RKO (cell line): ENCODE results near the gene RAD9A.

ENCODE experiments used
- DNase-seq: peaks from one replicate; pipeline ENCODE4 v3.0.0-alpha.2; 2016; ENCODE audit warnings: low spot score

The RAD9A gene

GRCh38 chr11:67428052-67429001, 36.5 kb downstream of the RAD9A start, which contains the start of gene RPS6KB2:
RPS6KB2 (plus strand) TSS chr11:67428494; CDS start chr11:67428546, 52 bp downstream.
- peak; percentile 97 for DNase-seq

- peak; percentile 47 for DNase-seq
Observed at GRCh38 chr11:67429038-67429668, 37.4 kb downstream of the RAD9A start.

GRCh38 chr11:67429722-67430121, 37.9 kb downstream of the RAD9A start:
- DNase-seq = no peak

- no peak for DNase-seq
Observed at GRCh38 chr11:67431346-67432249, 39.8 kb downstream of the RAD9A start.

DNA sequence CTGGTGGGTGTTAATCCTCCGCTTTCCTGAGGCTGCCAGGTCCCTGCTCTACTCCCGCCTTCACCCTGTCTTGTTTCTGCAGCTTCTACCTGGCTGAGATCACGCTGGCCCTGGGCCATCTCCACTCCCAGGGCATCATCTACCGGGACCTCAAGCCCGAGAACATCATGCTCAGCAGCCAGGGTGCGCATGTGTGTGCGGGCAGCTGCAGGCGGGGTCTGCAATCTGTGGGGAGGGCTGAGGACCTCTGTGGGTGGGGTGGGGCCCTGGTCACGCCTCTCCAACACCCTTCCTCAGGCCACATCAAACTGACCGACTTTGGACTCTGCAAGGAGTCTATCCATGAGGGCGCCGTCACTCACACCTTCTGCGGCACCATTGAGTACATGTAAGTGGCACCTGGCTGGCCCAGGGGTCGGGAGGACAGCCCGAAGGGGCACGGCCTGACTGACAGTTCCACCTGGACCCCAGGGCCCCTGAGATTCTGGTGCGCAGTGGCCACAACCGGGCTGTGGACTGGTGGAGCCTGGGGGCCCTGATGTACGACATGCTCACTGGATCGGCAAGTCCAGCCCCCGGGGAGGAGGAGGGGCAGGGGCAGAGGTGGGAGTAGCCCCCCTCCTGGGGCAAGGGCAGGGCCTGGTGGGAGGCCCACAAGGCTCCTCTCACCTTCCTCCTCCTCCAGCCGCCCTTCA, 41.0 kb downstream of the RAD9A start:
- no peak for DNase-seq

GRCh38 chr11:67433536-67434394, 42.0 kb downstream of the RAD9A start:
- no peak for DNase-seq

DNA sequence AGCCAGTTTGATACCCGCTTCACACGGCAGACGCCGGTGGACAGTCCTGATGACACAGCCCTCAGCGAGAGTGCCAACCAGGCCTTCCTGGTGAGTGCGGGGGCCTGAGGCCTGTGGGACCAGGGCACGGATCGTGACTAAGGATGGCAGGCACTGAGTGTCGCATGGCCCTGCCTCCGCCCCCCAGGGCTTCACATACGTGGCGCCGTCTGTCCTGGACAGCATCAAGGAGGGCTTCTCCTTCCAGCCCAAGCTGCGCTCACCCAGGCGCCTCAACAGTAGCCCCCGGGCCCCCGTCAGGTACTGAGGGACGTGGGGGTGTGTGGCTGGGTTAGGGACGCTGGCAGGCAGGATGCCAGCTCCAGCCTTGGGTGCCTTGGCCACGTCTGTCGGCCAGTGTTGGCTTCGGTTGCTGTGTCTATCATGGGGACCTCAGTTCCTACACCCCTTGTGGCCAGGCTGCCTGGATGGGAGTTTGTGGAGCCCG, 42.7 kb downstream of the RAD9A start:
- DNase-seq = no peak

DNA sequence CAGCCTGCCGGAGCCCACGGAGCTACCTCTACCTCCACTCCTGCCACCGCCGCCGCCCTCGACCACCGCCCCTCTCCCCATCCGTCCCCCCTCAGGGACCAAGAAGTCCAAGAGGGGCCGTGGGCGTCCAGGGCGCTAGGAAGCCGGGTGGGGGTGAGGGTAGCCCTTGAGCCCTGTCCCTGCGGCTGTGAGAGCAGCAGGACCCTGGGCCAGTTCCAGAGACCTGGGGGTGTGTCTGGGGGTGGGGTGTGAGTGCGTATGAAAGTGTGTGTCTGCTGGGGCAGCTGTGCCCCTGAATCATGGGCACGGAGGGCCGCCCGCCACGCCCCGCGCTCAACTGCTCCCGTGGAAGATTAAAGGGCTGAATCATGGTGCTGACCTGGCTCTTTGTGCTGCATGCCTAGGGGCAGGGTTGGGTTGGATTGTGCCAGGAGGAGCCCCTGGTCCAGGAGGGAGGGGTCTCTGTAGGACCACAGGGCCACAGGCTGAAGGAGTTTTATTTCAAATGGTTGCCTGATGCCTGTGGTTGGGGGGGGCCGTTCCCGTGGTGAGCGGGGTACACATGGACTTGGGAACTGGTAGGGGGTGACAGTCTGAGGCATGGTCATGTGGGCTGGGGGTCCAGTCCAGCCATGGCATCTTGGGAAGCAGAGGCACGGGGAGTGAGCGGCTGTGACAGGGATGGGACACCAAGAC, 43.4 kb downstream of the RAD9A start:
- DNase-seq = no peak

DNA sequence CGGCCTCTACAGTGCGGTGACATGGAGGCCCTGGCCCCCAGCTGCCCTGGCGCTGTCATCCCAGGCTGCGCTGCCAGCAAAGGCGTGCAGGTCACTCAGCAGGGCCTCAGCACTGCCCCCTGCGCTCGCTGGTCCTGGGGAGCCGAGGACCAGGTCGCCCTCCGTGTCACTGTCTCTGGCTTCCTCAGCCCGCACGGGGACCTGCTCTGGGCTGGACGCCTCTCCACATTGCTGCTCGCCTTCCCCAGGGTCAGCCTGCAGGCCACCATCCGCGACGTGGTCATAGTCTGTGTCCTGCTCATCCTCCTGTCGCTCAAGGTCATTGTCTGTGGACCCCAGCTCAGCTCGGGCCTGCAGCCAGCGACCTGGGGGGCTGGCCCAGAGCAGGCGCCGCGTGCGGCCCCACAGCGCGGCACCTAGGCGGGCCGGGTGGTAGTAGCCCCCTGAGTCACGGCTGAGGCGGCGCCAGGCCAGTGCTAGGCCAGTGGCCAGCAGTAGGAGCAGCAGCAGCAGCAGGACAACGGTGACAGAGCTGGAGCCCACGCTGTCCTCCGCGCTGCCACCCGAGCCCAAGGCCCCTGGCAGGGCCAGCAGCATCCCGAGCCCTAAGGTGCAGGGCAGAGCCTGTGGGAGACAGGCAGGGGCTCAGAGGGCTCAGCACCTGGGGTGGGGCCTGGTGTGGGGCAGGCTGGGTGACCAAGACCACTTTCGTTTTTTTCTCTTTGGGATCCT, 44.1 kb downstream of the RAD9A start:
- no peak for DNase-seq

DNA sequence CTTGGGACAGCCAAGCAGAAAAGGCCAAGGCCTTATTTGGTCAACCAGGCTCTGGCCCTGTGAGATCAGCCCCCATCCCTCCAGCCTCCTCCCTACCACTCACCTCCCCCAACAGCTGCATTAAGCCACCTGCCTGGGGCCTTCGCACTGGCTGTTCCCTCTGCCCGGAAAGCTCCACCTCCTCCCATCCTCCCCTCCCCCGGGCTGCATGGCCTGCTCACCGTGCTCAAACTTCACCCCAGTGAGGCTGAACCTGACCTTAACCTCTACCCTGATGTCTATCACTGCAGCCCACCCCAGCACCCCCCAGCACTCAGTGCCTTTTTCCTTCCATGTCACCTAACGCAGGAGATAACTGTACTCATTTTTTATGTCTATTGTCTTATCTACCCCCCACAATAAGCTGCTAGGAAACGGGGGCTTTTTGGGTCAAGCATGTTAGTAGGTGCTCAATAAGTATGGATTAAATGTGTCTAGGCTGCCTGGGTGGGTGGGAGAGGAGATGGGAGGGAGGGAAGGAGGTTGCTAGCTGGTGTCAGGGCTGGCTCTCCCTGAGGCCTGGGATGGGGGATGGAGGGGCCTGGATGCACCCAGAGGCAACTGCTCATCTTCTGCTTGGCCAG, 44.8 kb downstream of the RAD9A start:
- no peak for DNase-seq

GRCh38 chr11:67437082-67437808, 45.5 kb downstream of the RAD9A start, which contains the start of gene PTPRCAP:
PTPRCAP (minus strand) TSS chr11:67437682; CDS start chr11:67437619, 63 bp downstream.
- no peak for DNase-seq

- no peak for DNase-seq
Observed at GRCh38 chr11:67437809-67438157, 46.0 kb downstream of the RAD9A start.

- DNase-seq = no peak
Observed at GRCh38 chr11:67438158-67438902, 46.5 kb downstream of the RAD9A start.

GRCh38 chr11:67439321-67440228, 47.8 kb downstream of the RAD9A start:
- peak; percentile 47 for DNase-seq

DNA sequence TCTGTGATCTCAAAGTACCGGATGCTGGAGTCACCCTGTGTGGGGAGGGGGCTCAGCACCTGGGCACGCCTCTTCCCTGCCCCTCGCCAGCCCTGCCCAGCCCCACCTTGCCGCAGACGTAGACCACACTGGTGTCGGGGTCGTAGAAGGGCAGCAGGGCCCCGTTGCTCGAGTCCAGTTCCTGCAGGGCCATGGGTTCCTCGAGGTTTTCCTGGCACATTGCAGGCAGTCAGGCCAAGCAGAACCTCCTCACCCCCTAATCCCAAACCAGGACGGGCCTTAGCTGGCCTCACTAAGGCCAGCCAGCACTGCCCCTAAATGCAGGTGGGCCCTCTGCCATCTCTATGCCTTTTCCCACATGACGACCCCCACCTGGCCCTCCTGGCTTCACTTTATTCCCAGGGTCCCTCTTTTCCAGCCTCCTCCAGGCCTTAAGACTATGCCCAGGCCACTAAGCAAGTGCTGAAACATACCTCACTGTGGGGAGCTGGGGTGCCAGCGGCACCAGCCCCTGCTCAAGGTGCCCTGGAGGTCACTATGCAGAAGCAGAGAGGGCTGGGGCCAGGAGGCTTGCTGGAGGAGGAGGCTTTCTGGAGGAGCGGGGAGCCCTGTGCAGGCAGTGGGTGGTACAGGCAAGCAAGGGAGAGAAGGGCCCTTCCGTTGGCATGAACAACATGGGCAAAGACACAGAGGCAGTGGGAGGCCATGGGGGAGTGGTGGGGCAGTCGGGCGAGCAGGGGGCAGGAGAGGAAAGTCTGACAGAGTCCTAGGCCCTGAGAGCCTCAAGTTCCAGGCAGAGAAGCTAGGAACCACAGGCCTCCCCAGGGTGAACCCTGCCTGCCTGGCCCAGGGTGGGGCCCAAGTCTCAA, 48.7 kb downstream of the RAD9A start:
- no peak for DNase-seq
